ENCODE measurements around the gene VPS16.

- TF ChIP-seq CTCF (conservative IDR thresholded peaks at IDR 0.05 in 1 of 2, IDR thresholded peaks at IDR 0.05 in 1 of 2; ENCODE audit: low read depth in 1 of 2, low read length in 2 of 2) (no peak), EZH2 (IDR thresholded peaks at IDR 0.05; ENCODE audit: low read length, missing control alignments) (no peak)
Measured at GRCh38 chr20:2899243-2899642, 58.7 kb downstream of the VPS16 start.

Data from fibroblast of lung (primary cell).